PC-9 (cell line): ENCODE data around the gene SNRNP27. TPM values are rescaled to one million over a fixed set of nuclear protein-coding genes. Genes with fewer than 3 reads are reported as not detected.

Source experiments
- BruUV-seq: library from RNA; stranded (reverse); fragments of 400-500 nt; replicated peaks from 2 replicates; lab custom pipeline; 2021; lab: Mats Ljungman, UMichigan
- CTCF ChIA-PET: fragments of 300-600 bp; sonication (Branson Sonifier 250); formaldehyde crosslinking; loops from one replicate; lab custom pipeline; 2022; ENCODE audit warnings: antibody characterized with exemption; lab: Charles Lee
- POLR2A ChIA-PET: fragments of 300-600 bp; sonication (Branson Sonifier 250); formaldehyde crosslinking; loops from one replicate; lab custom pipeline; 2022; ENCODE audit warnings: antibody characterized with exemption; ENCODE audit not compliant: unreplicated experiment; lab: Charles Lee
- DNase-seq, 2 experiments: peaks; one replicate each; pipeline versions ENCODE4 v3.0.0 to v3.0.0-alpha.2; 2015 to 2022; ENCODE audit warnings: mixed read lengths in 1 of 2
- H2AFZ ChIP-seq: fragments of 200-600 bp; sonication (generic); 2 replicates; pipeline ENCODE4 v1.8.1; 2017; ENCODE audit warnings: antibody characterized with exemption
- H3F3A ChIP-seq: fragments of 200-600 bp; sonication (generic); 2 replicates; pipeline ENCODE4 v1.8.1; 2017; ENCODE audit warnings: antibody characterized with exemption, mild to moderate bottlenecking, low read depth; ENCODE audit not compliant: insufficient read depth
- H3K27ac ChIP-seq: fragments of 200-600 bp; sonication (generic); 2 replicates; pipeline ENCODE4 v1.6.1; 2016; ENCODE audit warnings: mixed run types
- H3K27me3 ChIP-seq: fragments of 200-600 bp; sonication (generic); 2 replicates; pipeline ENCODE4 v1.6.1; 2016; ENCODE audit warnings: low read depth, mixed run types; ENCODE audit not compliant: insufficient read depth
- H3K36me3 ChIP-seq: fragments of 200-600 bp; sonication (generic); 2 replicates; pipeline ENCODE4 v1.6.1; 2016; ENCODE audit warnings: low read depth, mixed run types
- H3K4me1 ChIP-seq: fragments of 200-600 bp; sonication (generic); replicated peaks from 2 replicates; pipeline ENCODE4 v1.6.1; 2016; ENCODE audit warnings: mixed run types; ENCODE audit not compliant: insufficient read depth
- H3K4me2 ChIP-seq: fragments of 200-600 bp; sonication (generic); 2 replicates; pipeline ENCODE4 v1.6.1; 2017; ENCODE audit warnings: mixed run types
- H3K4me3 ChIP-seq: fragments of 200-600 bp; sonication (generic); 2 replicates; pipeline ENCODE4 v1.6.1; 2016; ENCODE audit warnings: mixed run types
- H3K79me2 ChIP-seq: fragments of 200-600 bp; sonication (generic); 2 replicates; pipeline ENCODE4 v1.6.1; 2017; ENCODE audit warnings: low read depth, mixed run types
- H3K9me2 ChIP-seq: fragments of 200-600 bp; sonication (generic); 2 replicates; pipeline ENCODE4 v1.8.1; 2017; ENCODE audit warnings: mild to moderate bottlenecking; ENCODE audit not compliant: insufficient read depth
- H3K9me3 ChIP-seq: fragments of 200-600 bp; sonication (generic); 2 replicates; pipeline ENCODE4 v1.8.1; 2016; ENCODE audit warnings: low read depth; ENCODE audit not compliant: insufficient read depth
- H4K20me1 ChIP-seq: fragments of 200-600 bp; sonication (generic); 2 replicates; pipeline ENCODE4 v1.8.1; 2017; ENCODE audit not compliant: insufficient read depth
- CTCF ChIP-seq: fragments of 200-600 bp; sonication (generic); conservative IDR thresholded peaks from 2 replicates; pipeline ENCODE4 v1.6.1; 2017; ENCODE audit warnings: mixed run types, antibody characterized with exemption, mild to moderate bottlenecking, moderate library complexity
- EZH2 ChIP-seq: fragments of 200-600 bp; sonication (generic); IDR thresholded peaks from 2 replicates; pipeline ENCODE4 v1.8.0; 2017; ENCODE audit warnings: antibody characterized with exemption, low read depth
- intact Hi-C: fragments of 100-400 bp; cut with micrococcal nuclease; formaldehyde crosslinking; loops from one replicate; pipeline ENCODE4 v1.10.0; 2022; ENCODE audit not compliant: unreplicated experiment
- total RNA-seq: library from RNA; stranded (reverse); gene quantifications from 2 replicates; pipeline ENCODE4 v1.2.3, GENCODE V29; 2021

The SNRNP27 gene
- total RNA-seq, 1 experiment from 2014 or later: 29.9 TPM

GRCh38 chr2:69932596-69932922, 38.8 kb downstream of the SNRNP27 start:
- no peaks in the 10 kb centered on the region for H3K27me3 ChIP-seq
- DNase-seq: no peak
- peaks cover 44% of the 10 kb centered on the region for H3K36me3 ChIP-seq
- no peak overlapping the region for H3K4me3 ChIP-seq
- BruUV-seq: no TSS peak
- H4K20me1 ChIP-seq: no peaks in the 10 kb centered on the region
- TF ChIP-seq CTCF (no peak), EZH2 (no peak)
- no peaks in the 10 kb centered on the region; the same call in 1 of the 2 replicates for H3K9me3 ChIP-seq
- peaks cover 26% of the 10 kb centered on the region; the same call in 1 of the 2 replicates for H3K79me2 ChIP-seq
- H3F3A ChIP-seq: peaks cover 25% of the 10 kb centered on the region
- CTCF ChIA-PET: no interaction called here
- peak overlapping the region; percentile 93 for H3K27ac ChIP-seq
- POLR2A ChIA-PET: no interaction called here
- H3K4me2 ChIP-seq: no peak overlapping the region
- H3K4me1 ChIP-seq: peaks cover 37% of the 10 kb centered on the region
- intact Hi-C loops: loop anchor here (5.0 kb wide), 1 partner anchor 65 kb away; no protein-coding TSS in a partner anchor
- no peaks in the 10 kb centered on the region for H3K9me2 ChIP-seq
- no peak overlapping the region for H2AFZ ChIP-seq

GRCh38 chr2:69933254-69933828, 39.6 kb downstream of the SNRNP27 start:
- BruUV-seq: no TSS peak
- ChIA-PET CTCF (interaction anchor here (1.5 kb wide), 1 partner anchor 96 kb away, joined by 3 read pairs; no protein-coding TSS in a partner anchor), POLR2A (interaction anchor here (0.8 kb wide), 1 partner anchor 91 kb away, joined by 3 read pairs; no protein-coding TSS in a partner anchor)
- intact Hi-C loops: loop anchor here (5.0 kb wide), 1 partner anchor 64 kb away; no protein-coding TSS in a partner anchor
- Histone ChIP-seq H3K79me2 (peaks cover 18% of the 10 kb centered on the region; the same call in 1 of the 2 replicates), H3K27ac (peak overlapping the region; percentile 93), H3K4me1 (peaks cover 35% of the 10 kb centered on the region), H3K4me3 (no peak overlapping the region), H3K9me3 (no peaks in the 10 kb centered on the region), H3K36me3 (peaks cover 38% of the 10 kb centered on the region), H3K4me2 (peak overlapping the region; percentile 61), H3K27me3 (no peaks in the 10 kb centered on the region), H2AFZ (no peak overlapping the region), H3K9me2 (no peaks in the 10 kb centered on the region), H4K20me1 (no peaks in the 10 kb centered on the region), H3F3A (peaks cover 30% of the 10 kb centered on the region)
- DNase-seq: no peak
- TF ChIP-seq CTCF (no peak), EZH2 (no peak)

- H3K4me1 ChIP-seq: peaks cover 35% of the 10 kb centered on the region
- peaks cover 30% of the 10 kb centered on the region for H3F3A ChIP-seq
- H4K20me1 ChIP-seq: no peaks in the 10 kb centered on the region
- DNase-seq: peak; percentile 30 to 79
- H3K9me2 ChIP-seq: no peaks in the 10 kb centered on the region
- H3K4me3 ChIP-seq: no peak overlapping the region; the same call in 1 of the 2 replicates
- peak overlapping the region; percentile 61 for H3K4me2 ChIP-seq
- CTCF ChIA-PET: interaction anchor here (1.5 kb wide), 1 partner anchor 96 kb away, joined by 3 read pairs; no protein-coding TSS in a partner anchor
- POLR2A ChIA-PET: interaction anchor here (0.8 kb wide), 1 partner anchor 91 kb away, joined by 3 read pairs; no protein-coding TSS in a partner anchor
- TF ChIP-seq EZH2 (no peak), CTCF (no peak)
- peaks cover 15% of the 10 kb centered on the region; the same call in 1 of the 2 replicates for H3K79me2 ChIP-seq
- peak overlapping the region; percentile 93 for H3K27ac ChIP-seq
- peaks cover 42% of the 10 kb centered on the region for H3K36me3 ChIP-seq
- H3K27me3 ChIP-seq: no peaks in the 10 kb centered on the region
- TSS peak; percentile 76 for BruUV-seq
- intact Hi-C loops: loop anchor here (5.0 kb wide), 1 partner anchor 63 kb away; no protein-coding TSS in a partner anchor
- H2AFZ ChIP-seq: 0 out of 2 replicates have a peak overlapping the region, but pooled peaks have one; percentile 7
- no peaks in the 10 kb centered on the region for H3K9me3 ChIP-seq
Observed at GRCh38 chr2:69933839-69934613, 40.3 kb downstream of the SNRNP27 start.
